A673 (cell line): Measurements from ENCODE around the gene BFSP2.

Experiments used
- CTCF ChIP-seq: fragments of 300-800, 200-600 bp; sonication (generic); conservative IDR thresholded peaks from 2 replicates; pipeline ENCODE4 v1.5.1; 2017; ENCODE audit warnings: low read depth, mild to moderate bottlenecking, antibody characterized with exemption, low read length, moderate library complexity, mixed read lengths
- EZH2 ChIP-seq: fragments of 200-600 bp; sonication (generic); IDR thresholded peaks from 2 replicates; pipeline ENCODE4 v1.6.1; 2017; ENCODE audit warnings: borderline replicate concordance, low read depth, mild to moderate bottlenecking, mixed read lengths, antibody characterized with exemption, low read length; ENCODE audit not compliant: poor library complexity, severe bottlenecking

DNA sequence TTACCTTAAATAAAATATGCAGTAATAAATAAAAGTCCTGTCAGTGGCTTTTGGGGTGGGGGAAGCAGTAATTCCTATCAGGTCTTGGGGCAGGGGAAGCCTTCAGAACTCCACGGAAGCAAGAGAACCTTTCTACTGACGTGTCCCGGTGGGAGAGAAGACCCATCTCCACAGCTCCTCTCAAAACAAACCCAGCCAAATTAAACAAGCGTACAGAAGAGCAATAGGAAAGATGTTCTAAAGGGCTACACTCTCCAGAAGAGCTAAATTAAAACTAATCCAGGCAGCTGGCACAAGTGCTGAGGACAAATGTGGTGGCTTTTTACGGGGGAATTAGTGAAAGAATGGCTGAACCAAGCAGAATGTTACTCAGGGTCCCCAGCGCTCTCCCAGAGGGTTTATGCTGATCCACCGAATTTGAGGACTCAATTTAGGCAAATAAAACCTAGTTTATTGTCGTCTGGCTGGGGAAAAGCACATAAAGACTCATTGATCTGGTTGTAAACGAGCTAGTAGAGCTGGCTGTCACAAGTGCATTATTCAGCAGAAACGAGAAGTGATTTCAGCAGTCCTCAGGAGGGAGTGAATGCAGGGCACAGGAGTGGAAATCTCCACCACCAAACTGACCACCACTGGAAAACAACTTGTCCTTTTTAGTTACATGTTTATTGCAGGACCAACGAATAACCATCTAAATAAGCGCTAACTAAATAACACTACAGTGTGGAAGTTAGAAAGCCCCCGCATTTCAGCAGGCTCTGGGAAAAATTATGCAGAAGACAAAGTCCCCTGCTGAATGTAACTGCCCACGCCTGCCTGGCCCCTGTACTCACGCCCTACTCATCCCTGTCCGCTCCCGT, 13.5 kb downstream of the BFSP2 start:
- TF ChIP-seq EZH2 (no peak), CTCF (no peak)
